ENCODE data around the gene ARID5A.

DNA sequence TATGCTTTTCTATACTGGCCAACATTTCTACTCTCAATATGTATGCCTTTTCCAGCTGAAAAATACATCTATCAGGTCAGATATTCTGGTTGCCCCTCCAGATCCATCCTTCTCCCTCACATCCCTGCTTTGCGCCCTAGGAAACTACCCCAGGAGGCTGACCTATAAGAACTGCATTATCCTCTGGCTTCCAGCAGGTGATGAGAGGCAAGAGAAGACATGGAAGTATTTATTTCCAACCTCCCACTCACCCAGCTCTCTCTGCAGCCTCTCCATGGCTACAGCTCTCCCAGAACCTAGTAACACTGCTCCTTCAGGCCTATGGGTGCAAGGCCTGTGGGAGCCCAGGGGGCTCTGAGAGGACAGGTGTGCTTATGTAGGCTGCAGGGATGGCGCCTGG is 42.9 kb downstream of the ARID5A start:
- TF ChIP-seq FOXA1 (IDR thresholded peaks at IDR 0.05) (no peak), SUZ12 (IDR thresholded peaks at IDR 0.05) (no peak), LEF1 (IDR thresholded peaks at IDR 0.05; ENCODE audit: borderline replicate concordance) (no peak)
- TF ChIP-seq, protein P1, sequence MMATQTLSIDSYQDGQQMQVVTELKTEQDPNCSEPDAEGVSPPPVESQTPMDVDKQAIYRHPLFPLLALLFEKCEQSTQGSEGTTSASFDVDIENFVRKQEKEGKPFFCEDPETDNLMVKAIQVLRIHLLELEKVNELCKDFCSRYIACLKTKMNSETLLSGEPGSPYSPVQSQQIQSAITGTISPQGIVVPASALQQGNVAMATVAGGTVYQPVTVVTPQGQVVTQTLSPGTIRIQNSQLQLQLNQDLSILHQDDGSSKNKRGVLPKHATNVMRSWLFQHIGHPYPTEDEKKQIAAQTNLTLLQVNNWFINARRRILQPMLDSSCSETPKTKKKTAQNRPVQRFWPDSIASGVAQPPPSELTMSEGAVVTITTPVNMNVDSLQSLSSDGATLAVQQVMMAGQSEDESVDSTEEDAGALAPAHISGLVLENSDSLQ (IDR thresholded peaks at IDR 0.05), result no peak

All from HEK293T (cell line).